ENCODE data around the gene SLX1A.

The SLX1A gene

GRCh38 chr16:30152517-30152916 is 41.2 kb upstream of the SLX1A start:
- Histone ChIP-seq H3K4me2 (ENCODE audit: low read length) (no peak overlapping the region), H4K20me1 (ENCODE audit: insufficient read depth, low read length) (no peaks in the 10 kb centered on the region), H3K27me3 (ENCODE audit: insufficient read depth, low read length) (no peaks in the 10 kb centered on the region), H3K9me2 (ENCODE audit: low read depth, low read length) (no peaks in the 10 kb centered on the region), H3K79me2 (ENCODE audit: insufficient read depth, low read length) (no peaks in the 10 kb centered on the region), H3K36me3 (ENCODE audit: insufficient read depth, low read length) (no peaks in the 10 kb centered on the region), H3K4me3 (ENCODE audit: low read depth, low read length, poor library complexity, severe bottlenecking) (no peak overlapping the region), H3K27ac (ENCODE audit: low read depth, low read length, poor library complexity, severe bottlenecking) (no peak overlapping the region), H3K9me3 (ENCODE audit: low read length) (0 out of 2 replicates have a peak, but pooled peaks cover 6% of the 10 kb centered on the region), H3F3A (ENCODE audit: insufficient read depth, low read length) (no peaks in the 10 kb centered on the region), H3K9ac (ENCODE audit: low read length) (no peak overlapping the region), H2AFZ (ENCODE audit: low read length) (no peak overlapping the region), H3K4me1 (ENCODE audit: insufficient read depth, low read length, severe bottlenecking) (no peaks in the 10 kb centered on the region)
- no peak for TF ChIP-seq CTCF (IDR thresholded peaks at IDR 0.05; ENCODE audit: low read length)
- TF ChIP-seq EZH2 (IDR thresholded peaks at IDR 0.05; ENCODE audit: borderline replicate concordance, low read length): no peak

- no peaks in the 10 kb centered on the region for H3K27me3 ChIP-seq (ENCODE audit: insufficient read depth, low read length)
- no peak overlapping the region for H2AFZ ChIP-seq (ENCODE audit: low read length)
- no peak overlapping the region for H3K27ac ChIP-seq (ENCODE audit: low read depth, low read length, poor library complexity, severe bottlenecking)
- peaks cover 6% of the 10 kb centered on the region for H3K4me1 ChIP-seq (ENCODE audit: insufficient read depth, low read length, severe bottlenecking)
- no peaks in the 10 kb centered on the region for H3K9me2 ChIP-seq (ENCODE audit: low read depth, low read length)
- no peaks in the 10 kb centered on the region for H3K9me3 ChIP-seq (ENCODE audit: low read length)
- TF ChIP-seq CTCF (IDR thresholded peaks at IDR 0.05; ENCODE audit: low read length): no peak
- no peak for TF ChIP-seq EZH2 (IDR thresholded peaks at IDR 0.05; ENCODE audit: borderline replicate concordance, low read length)
- H4K20me1 ChIP-seq (ENCODE audit: insufficient read depth, low read length): no peaks in the 10 kb centered on the region
- H3K79me2 ChIP-seq (ENCODE audit: insufficient read depth, low read length): no peaks in the 10 kb centered on the region
- no peaks in the 10 kb centered on the region for H3F3A ChIP-seq (ENCODE audit: insufficient read depth, low read length)
- H3K36me3 ChIP-seq (ENCODE audit: insufficient read depth, low read length): no peaks in the 10 kb centered on the region
- H3K4me3 ChIP-seq (ENCODE audit: low read depth, low read length, poor library complexity, severe bottlenecking): no peak overlapping the region
- no peak overlapping the region for H3K9ac ChIP-seq (ENCODE audit: low read length)
- no peak overlapping the region for H3K4me2 ChIP-seq (ENCODE audit: low read length)
Measured at GRCh38 chr16:30155188-30155587, 38.5 kb upstream of the SLX1A start.

GRCh38 chr16:30157214-30157613 is 36.5 kb upstream of the SLX1A start:
- no peaks in the 10 kb centered on the region for H3K36me3 ChIP-seq (ENCODE audit: insufficient read depth, low read length)

More at GRCh38 chr16:30157214-30157613, 36.5 kb upstream of the SLX1A start:
- no peaks in the 10 kb centered on the region for H3K27me3 ChIP-seq (ENCODE audit: insufficient read depth, low read length)
- H3F3A ChIP-seq (ENCODE audit: insufficient read depth, low read length): no peaks in the 10 kb centered on the region
- no peak overlapping the region for H3K4me3 ChIP-seq (ENCODE audit: low read depth, low read length, poor library complexity, severe bottlenecking)
- no peak overlapping the region for H3K4me2 ChIP-seq (ENCODE audit: low read length)
- H3K9me2 ChIP-seq (ENCODE audit: low read depth, low read length): no peaks in the 10 kb centered on the region
- H3K79me2 ChIP-seq (ENCODE audit: insufficient read depth, low read length): no peaks in the 10 kb centered on the region
- TF ChIP-seq EZH2 (IDR thresholded peaks at IDR 0.05; ENCODE audit: borderline replicate concordance, low read length): no peak
- no peak for TF ChIP-seq CTCF (IDR thresholded peaks at IDR 0.05; ENCODE audit: low read length)
- no peaks in the 10 kb centered on the region for H4K20me1 ChIP-seq (ENCODE audit: insufficient read depth, low read length)
- no peaks in the 10 kb centered on the region for H3K9me3 ChIP-seq (ENCODE audit: low read length)
- H3K9ac ChIP-seq (ENCODE audit: low read length): no peak overlapping the region
- H3K27ac ChIP-seq (ENCODE audit: low read depth, low read length, poor library complexity, severe bottlenecking): no peak overlapping the region
- H3K4me1 ChIP-seq (ENCODE audit: insufficient read depth, low read length, severe bottlenecking): peaks cover 6% of the 10 kb centered on the region
- no peak overlapping the region for H2AFZ ChIP-seq (ENCODE audit: low read length)
